Stimulated activated CD4-positive, alpha-beta T cell treated with anti-CD3 and anti-CD28 coated beads, Interleukin-1b, Interleukin-23, amount 100 ng/mL, for 24 hours (primary cell): ENCODE results near the gene JAKMIP1.
"Not testable (repeated sequence)": the region's sequence is repeated elsewhere in the genome, so short reads cannot be mapped to it uniquely, and the experiment has no call there.

Experiments used
- DNase-seq, 4 experiments: peaks; one replicate each; pipeline ENCODE4 v3.0.0-alpha.2; 2020; ENCODE audit warnings: low read depth in 4 of 4, low spot score in 1 of 4

Gene JAKMIP1

GRCh38 chr4:6150046-6150735, 50.2 kb downstream of the JAKMIP1 start:
- no peak for DNase-seq

GRCh38 chr4:6148506-6149205, 51.7 kb downstream of the JAKMIP1 start:
- DNase-seq = no peak

GRCh38 chr4:6147441-6147840, 52.9 kb downstream of the JAKMIP1 start:
- DNase-seq = no peak

DNA sequence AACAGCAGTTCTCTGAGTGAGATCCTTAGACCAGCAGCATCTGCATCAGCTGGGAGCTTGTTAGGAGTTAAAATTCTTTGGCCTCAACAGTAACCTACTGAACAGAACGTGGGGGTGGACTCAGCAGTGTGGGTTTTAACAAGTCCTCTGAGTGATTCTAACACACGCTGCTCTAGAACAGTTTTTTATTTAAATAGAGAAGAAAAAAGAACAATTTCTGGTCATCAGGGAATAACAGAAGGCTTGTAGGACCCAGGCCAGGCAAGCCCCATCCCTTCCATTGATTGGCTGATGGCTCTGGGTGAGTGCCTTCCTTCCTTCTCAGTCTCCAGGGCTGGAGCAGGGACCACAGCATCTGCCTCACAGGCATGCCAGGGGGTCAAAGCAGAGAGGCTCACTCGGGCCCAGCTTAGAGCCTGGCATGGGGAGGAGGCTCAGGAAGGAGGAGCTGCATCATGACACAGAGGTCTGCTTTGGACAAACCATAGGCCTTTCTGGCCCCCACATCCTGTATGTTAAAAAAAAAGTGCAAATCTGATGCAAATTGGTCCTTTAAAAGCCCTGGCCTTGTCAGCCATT, 56.7 kb downstream of the JAKMIP1 start:
- DNase-seq = no peak

DNA sequence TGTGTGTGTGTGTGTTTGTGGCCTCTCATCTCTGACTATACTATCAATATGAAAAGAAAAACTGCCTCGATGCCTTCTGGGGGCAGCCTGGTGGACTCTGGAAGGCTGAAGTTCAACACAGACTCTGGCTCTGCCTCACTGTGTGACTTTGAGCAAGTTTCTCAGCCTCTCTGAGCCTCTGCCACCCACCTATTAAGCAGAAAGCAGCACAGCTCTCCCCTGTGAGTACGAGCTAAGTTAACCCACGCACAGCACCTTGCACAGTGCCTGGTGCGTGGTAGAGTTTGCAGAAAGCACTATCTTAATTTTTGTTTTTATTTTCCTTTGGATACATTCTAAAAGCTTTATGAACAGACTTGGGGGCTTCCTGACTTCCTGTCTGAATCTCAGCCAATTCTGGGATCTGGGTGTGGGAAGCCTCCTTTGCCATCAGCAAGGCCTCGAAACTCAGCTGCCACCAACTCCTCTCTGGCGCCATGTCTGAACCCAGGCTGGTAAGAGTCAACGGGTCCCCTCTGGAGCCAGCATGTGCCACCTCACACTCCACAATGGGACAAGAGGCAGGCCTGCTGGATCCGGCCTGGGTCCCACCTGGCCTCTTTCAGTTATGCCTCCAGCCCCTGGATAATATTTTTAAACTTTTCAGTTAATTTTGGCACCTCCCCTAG, 57.3 kb downstream of the JAKMIP1 start:
- no peak for DNase-seq

DNA sequence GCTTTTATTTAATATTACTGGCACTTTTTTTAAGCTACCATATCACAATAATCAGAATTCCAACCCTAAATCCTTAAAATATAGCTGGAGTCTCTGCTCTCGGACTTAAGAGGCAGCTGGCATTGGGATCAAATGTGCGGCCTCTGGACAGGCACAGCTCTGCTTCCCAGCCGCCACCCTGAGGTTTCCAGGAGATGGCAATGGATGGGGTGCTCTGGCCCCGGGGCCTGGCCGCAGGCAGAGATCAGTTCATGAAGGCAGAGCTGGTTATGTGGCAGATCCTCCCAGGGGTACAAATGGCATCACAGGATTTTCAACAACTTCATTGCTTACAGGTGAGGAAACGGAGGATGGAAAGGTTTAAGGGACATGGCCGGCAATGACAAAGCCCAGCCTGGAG, 57.8 kb downstream of the JAKMIP1 start:
- no peak for DNase-seq

DNA sequence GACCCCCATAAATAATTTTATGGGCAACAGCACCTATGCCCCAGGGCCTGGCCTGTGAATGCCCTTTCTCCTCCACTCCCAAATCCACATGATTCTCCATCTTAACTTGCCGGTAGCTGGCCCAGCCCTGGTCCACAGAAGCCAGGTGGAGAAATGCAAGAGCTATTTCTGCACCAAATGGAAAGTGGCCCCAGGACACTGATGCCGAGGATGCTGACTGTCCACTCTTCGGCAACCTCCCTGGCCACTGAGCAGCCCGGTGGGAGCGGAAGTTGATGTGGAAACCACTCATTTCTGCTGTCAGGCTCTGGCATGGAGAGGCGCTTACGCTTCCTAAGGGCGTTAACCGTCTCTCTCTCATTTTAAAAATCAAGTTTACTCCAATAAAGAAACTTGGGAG, 58.8 kb downstream of the JAKMIP1 start:
- DNase-seq = no peak

DNA sequence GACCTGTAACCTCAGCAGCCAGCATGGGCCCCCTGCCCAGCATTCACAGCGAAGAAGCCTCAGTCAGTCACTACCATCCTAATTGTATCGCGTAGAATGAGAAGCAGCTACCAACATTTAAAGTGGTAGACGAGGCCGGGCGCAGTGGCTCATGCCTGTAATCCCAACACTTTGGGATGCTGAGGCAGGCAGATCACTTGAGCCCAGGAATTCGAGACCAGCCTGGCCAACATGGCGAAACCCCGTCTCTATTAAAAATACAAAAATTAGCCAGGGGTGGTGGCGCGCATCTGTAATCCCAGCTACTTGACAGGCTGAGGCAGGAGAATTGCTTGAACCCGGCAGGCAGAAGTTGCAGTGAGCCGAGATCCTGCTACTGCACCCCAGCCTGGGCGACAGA, 59.3 kb downstream of the JAKMIP1 start:
- not testable (repeated sequence) for DNase-seq

DNA sequence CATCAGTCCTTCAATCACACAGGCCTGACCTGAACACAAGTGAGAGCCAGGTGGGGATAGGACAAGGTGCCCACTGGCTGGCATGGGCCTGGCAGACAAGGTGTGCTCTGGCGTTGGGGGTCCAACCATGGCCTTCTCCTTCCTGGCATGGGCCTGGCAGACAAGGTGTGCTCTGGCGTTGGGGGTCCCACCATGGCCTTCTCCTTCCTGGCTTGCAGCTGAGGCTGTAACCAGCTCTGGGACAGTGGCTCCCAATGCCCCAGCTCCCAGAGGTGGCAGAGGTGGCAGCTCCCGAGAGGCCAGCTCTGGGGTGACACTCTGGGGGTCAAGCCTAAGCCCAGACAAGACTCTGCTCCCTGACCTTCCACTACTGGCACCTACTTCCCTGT, 62.6 kb downstream of the JAKMIP1 start:
- DNase-seq = no peak

DNA sequence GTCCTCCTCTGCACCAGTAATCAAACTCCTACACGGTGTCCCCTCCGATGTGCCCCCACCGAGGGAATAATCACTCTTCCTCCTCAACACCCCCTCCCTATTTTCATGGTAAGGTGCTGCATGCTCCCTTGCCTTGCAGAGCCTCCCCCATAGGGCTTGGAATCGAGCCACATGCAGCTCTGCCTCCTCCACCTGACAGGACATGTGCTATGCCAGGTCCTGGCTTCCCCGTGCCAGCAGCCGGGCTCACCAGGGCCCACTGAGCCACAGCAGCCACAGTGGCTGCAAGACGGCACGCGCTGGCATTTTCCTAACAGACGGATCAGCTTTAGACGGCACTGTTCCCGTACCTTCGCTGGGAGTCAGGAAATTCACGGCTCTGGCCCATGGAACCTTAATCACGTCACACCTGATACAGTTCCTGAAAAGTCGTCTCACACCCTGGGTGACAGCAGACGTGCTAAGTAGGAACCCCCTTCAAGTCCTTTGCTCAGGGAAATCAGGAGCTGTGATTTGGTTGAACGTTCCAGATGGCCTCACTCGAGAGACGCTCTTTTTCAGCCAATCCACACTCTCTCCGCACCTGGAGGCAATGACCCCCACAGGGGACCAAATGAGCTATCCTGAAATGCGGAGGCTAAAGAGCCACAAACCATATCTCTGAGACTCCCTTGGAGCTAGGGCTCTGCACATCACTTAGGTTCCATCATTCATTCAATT, 63.2 kb downstream of the JAKMIP1 start:
- DNase-seq = no peak

DNA sequence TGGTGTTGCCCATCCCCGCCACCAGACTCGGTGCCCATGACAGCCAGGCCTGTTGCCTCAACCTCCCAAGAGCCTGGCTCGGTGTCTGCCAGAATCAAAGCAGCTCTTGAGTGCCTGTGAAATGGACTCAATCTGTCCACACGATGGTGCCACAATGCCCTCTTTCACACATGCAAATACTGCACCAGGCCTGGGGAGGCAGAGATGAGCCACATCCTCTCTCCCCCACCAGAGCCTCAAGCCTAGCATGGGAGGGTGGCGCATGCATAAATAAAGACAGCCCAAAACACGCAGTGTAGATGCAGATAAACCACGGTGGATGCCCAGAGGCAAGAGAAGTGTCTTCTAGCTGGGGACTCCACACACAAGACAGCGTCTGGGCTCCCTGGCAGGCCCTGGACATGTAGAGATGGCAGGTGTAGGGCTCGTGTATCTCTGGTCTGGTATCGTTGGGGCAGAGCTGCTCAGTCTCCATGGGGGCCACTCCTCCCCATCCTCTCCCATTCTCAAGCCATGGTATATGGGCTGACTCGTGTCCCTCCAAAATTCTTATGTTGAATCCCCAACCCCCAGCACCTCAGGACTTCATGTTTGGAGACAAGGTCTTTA, 65.6 kb downstream of the JAKMIP1 start:
- DNase-seq = no peak

DNA sequence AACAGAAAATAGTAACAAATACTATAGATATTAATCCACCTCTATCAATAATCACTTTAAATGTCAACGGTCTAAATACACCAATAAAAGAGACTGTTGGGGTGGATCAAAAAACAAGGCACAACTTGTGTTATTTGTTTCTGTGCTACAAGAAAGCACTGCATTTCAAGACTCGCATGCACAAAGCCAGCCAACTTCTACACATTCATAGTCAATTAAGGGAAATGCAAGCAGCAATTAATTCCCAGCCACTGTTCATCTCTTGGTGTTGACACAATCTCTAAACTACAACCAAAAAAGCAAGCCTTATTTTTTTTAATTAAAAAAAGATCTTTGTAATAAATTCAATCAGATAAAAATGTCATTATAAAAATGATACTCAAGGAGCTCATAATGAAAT, 67.6 kb downstream of the JAKMIP1 start:
- no peak for DNase-seq

DNA sequence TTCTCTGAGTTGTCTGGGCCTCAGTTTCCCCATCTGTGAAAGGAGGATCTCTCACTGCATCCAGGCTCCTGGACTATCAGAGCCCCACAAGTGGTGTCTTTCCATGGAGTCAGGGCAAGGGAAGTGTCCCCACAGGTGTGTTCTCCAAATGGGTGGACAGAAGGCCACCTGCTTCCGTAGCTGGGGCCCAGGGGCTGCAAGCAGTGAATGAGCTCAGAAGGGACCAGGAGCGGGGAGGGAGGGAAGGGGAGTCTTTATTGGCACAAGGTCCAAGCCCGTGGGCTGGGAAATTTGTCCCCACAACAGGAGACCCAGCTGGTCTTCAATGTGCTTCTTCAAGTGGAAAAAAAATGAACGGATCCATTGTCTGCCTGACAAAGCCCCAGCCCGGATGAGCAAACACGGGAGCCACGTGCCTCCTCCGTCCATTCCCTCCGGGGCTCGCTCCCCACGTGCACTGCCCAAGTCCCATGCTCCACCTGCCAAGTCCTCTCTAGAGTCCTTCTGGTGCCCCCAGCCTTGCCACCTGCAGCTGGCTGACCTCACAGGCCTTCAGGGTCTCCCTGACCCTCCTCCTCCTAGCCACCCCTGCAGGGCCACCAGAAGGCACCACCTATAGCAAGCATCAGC, 72.0 kb downstream of the JAKMIP1 start:
- DNase-seq = no peak

GRCh38 chr4:6126971-6127745, 73.2 kb downstream of the JAKMIP1 start:
- no peak for DNase-seq

- DNase-seq = no peak
Observed at GRCh38 chr4:6125103-6125651, 75.2 kb downstream of the JAKMIP1 start.

GRCh38 chr4:6124386-6125102, 75.8 kb downstream of the JAKMIP1 start:
- DNase-seq = no peak

DNA sequence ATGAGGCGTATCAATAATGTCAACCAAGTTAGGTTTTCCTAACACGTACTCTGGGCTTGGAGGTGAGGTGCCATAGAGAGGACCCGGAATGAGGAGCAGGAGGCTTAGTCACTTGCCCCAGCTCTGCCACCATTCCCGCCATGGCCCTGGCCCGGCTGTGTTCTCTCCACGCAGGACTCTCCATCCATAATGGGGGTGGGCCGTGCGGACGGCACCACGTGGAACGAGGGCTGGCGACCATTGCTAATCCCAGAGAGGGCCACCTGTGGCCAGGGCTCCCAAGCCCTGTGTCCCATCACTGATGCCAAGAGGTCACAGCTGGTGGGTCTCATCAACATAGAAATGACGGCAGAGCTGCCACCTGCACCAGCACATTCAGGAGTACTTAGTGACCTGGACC, 76.4 kb downstream of the JAKMIP1 start:
- no peak for DNase-seq

DNA sequence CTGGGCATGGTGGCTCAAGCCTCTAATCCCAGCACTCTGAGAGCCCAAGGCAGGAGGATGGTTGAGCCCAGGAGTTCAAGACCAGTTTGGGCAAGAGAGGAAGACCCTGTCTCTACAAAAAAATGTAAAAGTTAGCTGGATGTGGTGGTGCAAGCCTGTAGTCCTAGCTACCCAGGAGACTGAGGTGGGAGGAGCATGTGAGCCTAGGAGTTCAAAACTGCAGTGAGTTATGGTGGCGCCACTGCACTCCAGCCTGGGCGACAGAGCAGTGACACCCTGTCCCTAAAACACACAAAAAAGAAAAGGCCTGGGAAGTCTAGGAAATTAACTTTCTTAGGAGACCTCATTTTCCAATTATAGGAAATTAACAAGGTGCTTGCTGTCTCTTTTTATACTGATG, 76.8 kb downstream of the JAKMIP1 start:
- DNase-seq = no peak

DNA sequence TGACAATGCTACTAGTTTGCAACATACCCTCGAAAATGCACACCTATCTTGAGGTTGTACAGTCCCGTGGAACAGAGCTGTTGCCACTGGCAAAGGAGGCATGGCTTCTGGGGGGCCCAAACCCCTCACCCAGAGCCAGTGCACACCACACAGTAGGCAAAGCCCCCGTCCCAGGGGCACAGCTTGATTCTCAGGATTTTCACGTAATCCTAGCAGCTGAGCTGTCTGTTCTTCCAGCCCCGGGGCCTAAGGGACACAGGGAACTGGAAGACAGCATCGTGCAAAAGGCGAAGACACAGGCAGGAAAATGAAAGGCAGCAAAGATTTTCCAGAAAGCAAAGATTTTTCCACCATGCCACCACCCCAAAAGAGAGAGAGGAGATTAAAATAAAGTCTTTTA, 77.2 kb downstream of the JAKMIP1 start:
- no peak for DNase-seq
